C4-2B (cell line): Measurements from ENCODE around the gene FCRL5.
"Not testable (repeated sequence)": the region's sequence is repeated elsewhere in the genome, so short reads cannot be mapped to it uniquely, and the experiment has no call there.

Experiments used
- H3K27ac ChIP-seq: fragments of 450-650 bp; 2 replicates; pipeline ENCODE4 v1.5.1; 2017
- ZFX ChIP-seq: fragments of 450-650 bp; IDR thresholded peaks from 2 replicates; pipeline ENCODE4 v1.6.1; 2017
- TF ChIP-seq, protein P1 (sequence below): fragments of 450-650 bp; conservative IDR thresholded peaks from 2 replicates; pipeline ENCODE4 v1.5.1; 2017; ENCODE audit warnings: mild to moderate bottlenecking

FCRL5 gene

DNA sequence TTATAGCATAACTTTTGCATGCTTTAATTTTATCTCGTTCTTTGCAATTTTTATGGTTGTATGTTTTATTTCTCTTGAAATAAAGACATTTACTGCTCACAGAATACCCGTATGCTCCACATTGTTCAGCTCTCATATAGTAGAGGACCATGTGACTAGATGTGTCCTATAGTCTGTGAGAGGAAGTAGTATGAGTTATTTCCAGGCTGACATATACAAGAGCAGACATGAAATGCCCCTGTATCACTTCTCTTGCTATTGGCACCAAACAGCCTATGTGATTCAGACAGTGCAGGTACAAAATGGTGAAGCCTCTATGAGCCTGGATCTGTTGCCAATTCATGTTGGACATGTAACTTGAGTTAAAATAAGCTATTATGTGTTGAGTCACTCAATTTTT, 5.8 kb upstream of the FCRL5 start:
- H3K27ac ChIP-seq, result no peak overlapping the region
- TF ChIP-seq, protein P1, sequence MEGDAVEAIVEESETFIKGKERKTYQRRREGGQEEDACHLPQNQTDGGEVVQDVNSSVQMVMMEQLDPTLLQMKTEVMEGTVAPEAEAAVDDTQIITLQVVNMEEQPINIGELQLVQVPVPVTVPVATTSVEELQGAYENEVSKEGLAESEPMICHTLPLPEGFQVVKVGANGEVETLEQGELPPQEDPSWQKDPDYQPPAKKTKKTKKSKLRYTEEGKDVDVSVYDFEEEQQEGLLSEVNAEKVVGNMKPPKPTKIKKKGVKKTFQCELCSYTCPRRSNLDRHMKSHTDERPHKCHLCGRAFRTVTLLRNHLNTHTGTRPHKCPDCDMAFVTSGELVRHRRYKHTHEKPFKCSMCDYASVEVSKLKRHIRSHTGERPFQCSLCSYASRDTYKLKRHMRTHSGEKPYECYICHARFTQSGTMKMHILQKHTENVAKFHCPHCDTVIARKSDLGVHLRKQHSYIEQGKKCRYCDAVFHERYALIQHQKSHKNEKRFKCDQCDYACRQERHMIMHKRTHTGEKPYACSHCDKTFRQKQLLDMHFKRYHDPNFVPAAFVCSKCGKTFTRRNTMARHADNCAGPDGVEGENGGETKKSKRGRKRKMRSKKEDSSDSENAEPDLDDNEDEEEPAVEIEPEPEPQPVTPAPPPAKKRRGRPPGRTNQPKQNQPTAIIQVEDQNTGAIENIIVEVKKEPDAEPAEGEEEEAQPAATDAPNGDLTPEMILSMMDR, result no peak
- TF ChIP-seq ZFX, result no peak

DNA sequence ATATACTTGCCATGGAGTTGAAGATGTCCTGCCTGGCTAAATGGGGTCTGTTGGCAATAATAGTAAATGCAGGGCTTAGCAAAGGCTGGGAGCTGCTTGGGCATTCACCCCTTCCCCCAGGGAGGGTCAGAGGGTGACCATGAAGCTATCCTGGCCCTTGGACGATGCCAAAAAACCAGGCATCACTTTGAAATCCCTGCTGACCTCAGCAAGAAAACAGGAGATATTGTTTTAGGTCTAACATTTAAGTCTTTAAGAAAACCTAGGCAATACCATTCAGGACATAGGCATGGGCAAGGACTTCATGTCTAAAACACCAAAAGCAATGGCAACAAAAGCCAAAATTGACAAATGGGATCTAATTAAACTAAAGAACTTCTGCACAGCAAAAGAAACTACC, 4.2 kb downstream of the FCRL5 start:
- not testable (repeated sequence) for H3K27ac ChIP-seq

DNA sequence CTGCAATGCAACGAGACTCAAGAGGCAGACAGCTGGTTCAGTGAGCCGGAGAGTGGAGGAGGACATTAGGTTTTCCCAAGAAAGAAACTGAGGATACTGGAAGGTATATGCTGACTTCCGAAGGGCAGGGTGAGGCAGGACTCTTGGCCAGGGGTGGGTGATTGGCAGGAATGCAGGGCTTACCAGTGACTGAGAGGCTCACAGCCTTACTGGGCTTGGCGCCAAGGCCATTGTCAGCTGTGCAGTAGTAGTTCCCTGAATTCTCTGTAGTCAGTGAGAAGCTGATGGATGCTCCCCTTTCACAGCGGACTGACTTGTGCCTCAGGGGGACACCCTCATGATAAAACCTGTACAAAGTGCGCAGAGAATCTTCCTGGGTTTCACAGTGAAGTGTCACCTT, 9.6 kb downstream of the FCRL5 start:
- H3K27ac ChIP-seq, result no peak overlapping the region

DNA sequence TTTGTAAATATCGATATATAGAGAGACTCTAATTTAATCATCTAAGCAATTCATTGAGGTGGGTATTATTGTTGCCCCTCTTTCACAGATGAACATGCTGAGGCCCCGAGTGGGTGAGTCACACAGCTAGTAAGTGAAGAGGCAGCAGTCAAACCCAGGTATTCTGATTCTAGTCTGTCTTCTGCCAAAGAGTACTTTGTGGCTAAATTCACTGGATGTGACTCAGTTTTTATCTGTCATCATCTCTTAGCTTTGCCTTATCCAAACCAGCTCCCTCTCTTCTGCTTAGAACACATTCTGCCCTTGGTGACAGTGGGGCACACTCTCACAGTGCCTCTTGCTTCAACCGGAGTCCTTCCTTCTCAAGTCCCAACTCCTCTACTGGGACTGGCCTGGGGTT, 11.5 kb downstream of the FCRL5 start:
- TF ChIP-seq, protein P1, result no peak
- no peak for TF ChIP-seq ZFX
- no peak overlapping the region for H3K27ac ChIP-seq

More for the DNA sequence above, 9.6 kb downstream of the FCRL5 start:
- TF ChIP-seq, protein P1, result no peak
- TF ChIP-seq ZFX, result no peak

DNA sequence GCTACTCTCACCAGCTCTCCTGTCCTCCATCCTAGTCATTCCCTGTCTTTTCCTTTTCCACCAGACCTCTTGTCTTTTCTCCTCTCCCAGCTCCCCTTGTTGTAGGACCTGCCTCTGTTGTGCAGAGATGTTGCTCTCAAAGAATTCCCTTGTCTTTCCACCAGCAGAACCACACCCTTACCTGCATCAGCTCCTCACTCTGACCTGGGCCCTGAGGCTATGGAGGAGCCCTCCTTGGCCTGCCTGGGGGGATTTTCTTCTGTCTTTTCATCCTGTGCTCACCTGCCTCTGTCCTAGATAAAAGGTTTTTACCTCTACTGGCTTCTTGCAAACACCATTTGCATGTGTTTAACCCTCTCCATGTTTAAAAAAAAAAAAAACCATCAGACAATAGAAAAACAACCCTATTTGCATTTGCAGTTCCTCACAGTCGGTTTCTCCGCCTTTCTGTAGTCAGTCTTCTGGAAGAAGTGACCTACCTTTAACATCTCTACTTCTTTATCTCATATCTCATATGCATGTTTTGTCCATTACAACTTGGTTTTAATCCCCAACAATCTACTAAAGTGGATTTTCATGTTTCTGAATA, 12.1 kb downstream of the FCRL5 start:
- TF ChIP-seq ZFX, result no peak
- TF ChIP-seq, protein P1, result no peak
- H3K27ac ChIP-seq, result no peak overlapping the region

DNA sequence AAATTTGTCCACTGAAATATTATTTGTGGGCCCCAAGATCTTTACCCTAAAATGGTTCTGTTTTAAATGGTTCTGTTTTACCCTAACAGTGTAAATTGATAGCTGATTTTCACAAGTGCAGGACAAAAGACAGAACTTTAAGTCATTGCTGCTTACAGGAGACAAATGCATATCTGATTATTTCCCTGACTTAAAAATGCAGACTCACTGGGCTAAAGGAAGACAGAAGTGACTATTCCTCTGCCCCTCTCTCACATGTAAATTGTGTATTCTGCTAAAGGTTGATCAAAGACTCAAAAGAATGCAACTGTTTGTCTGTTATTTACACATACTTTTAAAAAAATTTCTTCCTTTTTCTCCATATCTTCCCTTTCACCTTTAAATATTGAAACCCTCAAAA, 12.7 kb downstream of the FCRL5 start:
- no peak for TF ChIP-seq ZFX
- no peak overlapping the region for H3K27ac ChIP-seq

DNA sequence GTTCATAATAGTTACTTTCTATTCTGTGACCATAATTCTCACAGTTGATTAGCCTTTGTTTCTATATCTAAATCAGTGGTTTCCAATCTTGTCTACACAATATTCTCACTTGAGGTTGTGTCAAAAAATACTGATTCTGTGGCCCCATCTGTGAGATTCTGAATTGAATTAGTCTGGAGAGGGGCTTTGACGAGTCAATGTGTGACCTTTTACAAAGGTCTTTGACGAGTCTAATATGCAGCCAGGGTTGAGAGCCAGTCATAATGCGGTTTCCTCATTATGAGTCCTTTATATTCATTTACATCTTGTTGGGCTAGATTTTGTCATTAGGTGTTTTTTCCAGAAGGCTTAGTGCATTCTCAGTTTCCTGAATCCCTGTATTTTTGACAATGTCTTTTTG, 19.7 kb downstream of the FCRL5 start:
- no peak for TF ChIP-seq ZFX
- TF ChIP-seq, protein P1, result no peak
- no peak overlapping the region for H3K27ac ChIP-seq

DNA sequence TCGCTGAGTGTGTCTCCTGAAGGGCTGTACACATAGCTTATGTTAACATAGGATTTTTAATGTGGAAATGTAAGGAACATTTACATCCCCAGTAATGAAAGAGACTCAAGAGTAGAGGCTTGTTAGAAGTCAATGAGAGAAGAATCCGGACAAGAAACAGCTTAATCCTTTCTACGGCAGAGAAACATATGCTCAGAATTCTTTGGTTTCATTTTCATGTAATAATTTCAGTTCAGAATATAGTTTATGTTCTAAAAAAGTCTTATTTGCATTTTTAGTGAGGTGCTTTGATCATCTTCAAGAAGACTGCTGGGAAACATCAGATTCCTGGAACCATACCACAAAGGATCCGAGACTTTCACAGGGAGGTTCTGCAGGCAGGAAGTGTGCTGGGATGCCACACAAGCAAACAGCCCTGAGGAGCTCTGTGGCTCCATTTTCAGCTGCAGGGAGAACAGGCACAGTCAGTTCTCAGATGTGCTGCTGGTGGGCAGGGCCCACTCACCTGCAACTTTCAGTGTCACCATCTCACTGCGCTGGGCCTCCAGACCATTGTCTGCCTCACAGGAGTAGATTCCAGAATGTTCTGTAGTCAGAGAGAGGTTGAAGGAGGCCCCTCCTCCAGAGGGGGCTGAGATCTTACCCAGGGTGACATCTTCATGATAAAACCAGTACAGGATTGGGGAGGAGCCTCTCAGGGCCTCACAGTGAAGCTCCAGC, 28.4 kb downstream of the FCRL5 start:
- H3K27ac ChIP-seq, result 0 out of 2 replicates have a peak overlapping the region, but pooled peaks have one; percentile 6
- TF ChIP-seq ZFX, result no peak
- TF ChIP-seq, protein P1, result no peak
